OCI-LY7 (cell line): ENCODE data around the gene HCCS.
A peak's percentile ranks its signal among the peaks of the same experiment; 100 is the strongest.

Source experiments
- EZH2phosphoT487 ChIP-seq: fragments of 200-600 bp; sonication (generic); IDR thresholded peaks from 2 replicates; pipeline ENCODE4 v1.6.1; 2018; ENCODE audit warnings: low read depth, borderline replicate concordance, mild to moderate bottlenecking, mixed run types, antibody characterized with exemption, low read length, moderate library complexity, mixed read lengths
- TF ChIP-seq, protein P1 (sequence below): fragments of 200-600 bp; sonication (generic); conservative IDR thresholded peaks from 2 replicates; pipeline ENCODE4 v1.5.1; 2014; ENCODE audit warnings: mild to moderate bottlenecking, antibody characterized with exemption, low read length, moderate library complexity, mixed read lengths

DNA sequence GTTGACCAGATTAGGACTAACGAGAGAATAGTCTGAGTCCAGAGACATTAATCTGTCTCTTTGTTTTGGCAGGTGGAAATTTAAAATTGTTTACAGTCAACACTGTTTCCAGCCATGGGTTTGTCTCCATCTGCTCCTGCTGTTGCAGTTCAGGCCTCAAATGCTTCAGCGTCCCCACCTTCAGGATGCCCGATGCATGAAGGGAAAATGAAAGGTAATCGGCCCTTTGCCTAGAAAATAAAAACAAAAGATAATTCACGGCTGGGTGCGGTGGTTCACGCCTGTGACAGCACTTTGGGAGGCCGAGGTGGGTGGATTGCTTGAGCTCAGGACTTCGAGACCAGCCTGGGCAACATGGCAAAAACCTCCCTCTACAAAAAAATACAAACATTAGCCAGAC is 815 bp downstream of the HCCS start:
- TF ChIP-seq, protein P1, sequence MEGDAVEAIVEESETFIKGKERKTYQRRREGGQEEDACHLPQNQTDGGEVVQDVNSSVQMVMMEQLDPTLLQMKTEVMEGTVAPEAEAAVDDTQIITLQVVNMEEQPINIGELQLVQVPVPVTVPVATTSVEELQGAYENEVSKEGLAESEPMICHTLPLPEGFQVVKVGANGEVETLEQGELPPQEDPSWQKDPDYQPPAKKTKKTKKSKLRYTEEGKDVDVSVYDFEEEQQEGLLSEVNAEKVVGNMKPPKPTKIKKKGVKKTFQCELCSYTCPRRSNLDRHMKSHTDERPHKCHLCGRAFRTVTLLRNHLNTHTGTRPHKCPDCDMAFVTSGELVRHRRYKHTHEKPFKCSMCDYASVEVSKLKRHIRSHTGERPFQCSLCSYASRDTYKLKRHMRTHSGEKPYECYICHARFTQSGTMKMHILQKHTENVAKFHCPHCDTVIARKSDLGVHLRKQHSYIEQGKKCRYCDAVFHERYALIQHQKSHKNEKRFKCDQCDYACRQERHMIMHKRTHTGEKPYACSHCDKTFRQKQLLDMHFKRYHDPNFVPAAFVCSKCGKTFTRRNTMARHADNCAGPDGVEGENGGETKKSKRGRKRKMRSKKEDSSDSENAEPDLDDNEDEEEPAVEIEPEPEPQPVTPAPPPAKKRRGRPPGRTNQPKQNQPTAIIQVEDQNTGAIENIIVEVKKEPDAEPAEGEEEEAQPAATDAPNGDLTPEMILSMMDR: 0 out of 2 replicates have a peak, but pooled peaks have one; percentile 0
- TF ChIP-seq EZH2phosphoT487: no peak
